Endothelial cell of umbilical vein (primary cell): ENCODE measurements around the gene PCP4L1. TPM values are rescaled to one million over a fixed set of nuclear protein-coding genes. Genes with fewer than 3 reads are reported as not detected.

Experiments used
- BruUV-seq: library from RNA; stranded (reverse); fragments of 400-500 nt; replicated peaks from 2 replicates; lab custom pipeline; 2021; lab: Mats Ljungman, UMichigan
- CTCF ChIA-PET: fragments of 300-600, 350-600 bp; sonication (Branson Sonifier 250); formaldehyde crosslinking; loops from one replicate; lab custom pipeline; 2021; ENCODE audit warnings: antibody characterized with exemption, inconsistent platforms; lab: Charles Lee
- POLR2A ChIA-PET: fragments of 300-600, 350-600 bp; sonication (Branson Sonifier 250); formaldehyde crosslinking; loops from one replicate; lab custom pipeline; 2021; ENCODE audit warnings: antibody characterized with exemption, inconsistent platforms; lab: Charles Lee
- DNase-seq: peaks from one replicate; pipeline ENCODE4 v3.0.0-alpha.2; 2011; ENCODE audit warnings: low read depth, low spot score
- FAIRE-seq: peaks from 2 replicates; lab custom pipeline; 2011; peaks lifted over from hg19 to GRCh38; lab: Jason Lieb, UNC
- H2AFZ ChIP-seq: 2 replicates; pipeline ENCODE4 v1.6.0; 2012; ENCODE audit warnings: low read depth, low read length, control low read depth, inconsistent platforms
- H3K27ac ChIP-seq: 2 replicates; pipeline ENCODE4 v1.5.1; 2011; ENCODE audit warnings: low read depth, mild to moderate bottlenecking, control low read depth, low read length, moderate library complexity; ENCODE audit not compliant: insufficient read depth
- H3K27me3 ChIP-seq, 2 experiments: 2 replicates each; pipeline versions ENCODE4 v1.6.0 to v1.6.1; 2011; ENCODE audit warnings: low read length in 2 of 2, mixed read lengths in 1 of 2; ENCODE audit not compliant: control insufficient read depth in 2 of 2, insufficient read depth in 2 of 2
- H3K36me3 ChIP-seq, 2 experiments: 2 replicates in 1 of 2; 3 replicates in 1 of 2; pipeline ENCODE4 v1.5.1; 2011; ENCODE audit warnings: low read length in 2 of 2, mild to moderate bottlenecking in 1 of 2, moderate library complexity in 1 of 2; ENCODE audit not compliant: control insufficient read depth in 2 of 2, insufficient read depth in 2 of 2; ENCODE audit errors: extremely low read depth in 1 of 2
- H3K4me1 ChIP-seq: 3 replicates; pipeline ENCODE4 v1.5.1; 2011; ENCODE audit warnings: mild to moderate bottlenecking, low read length; ENCODE audit not compliant: control insufficient read depth, insufficient read depth; ENCODE audit errors: extremely low read depth
- H3K4me2 ChIP-seq: 2 replicates; pipeline ENCODE4 v1.6.1; 2011; ENCODE audit warnings: low read length, control low read depth, mixed read lengths; ENCODE audit not compliant: insufficient read depth
- H3K4me3 ChIP-seq, 3 experiments: fragments of 200-600 bp in 1 of 3; sonication (generic), shearing (Covaris generic) in 1 of 3; replicated peaks in 1 of 3; 2 replicates each; pipeline ENCODE4 v1.5.1; 2011 to 2016; ENCODE audit warnings: control low read depth in 3 of 3, low read length in 3 of 3, mild to moderate bottlenecking in 2 of 3, inconsistent platforms in 1 of 3, low read depth in 1 of 3, moderate library complexity in 1 of 3; ENCODE audit not compliant: insufficient read depth in 1 of 3
- H3K79me2 ChIP-seq: 2 replicates; pipeline ENCODE4 v1.6.0; 2012; ENCODE audit warnings: low read length, inconsistent platforms; ENCODE audit not compliant: control insufficient read depth, insufficient read depth
- H3K9ac ChIP-seq: replicated peaks from 2 replicates; pipeline ENCODE3; 2011; ENCODE audit warnings: low read length, control low read depth; ENCODE audit not compliant: insufficient read depth; ENCODE audit errors: extremely low read depth
- H3K9me1 ChIP-seq: replicated peaks from 3 replicates; pipeline ENCODE4 v1.6.0; 2011; ENCODE audit warnings: mild to moderate bottlenecking, low read length; ENCODE audit not compliant: control insufficient read depth, insufficient read depth; ENCODE audit errors: extremely low read depth
- H3K9me3 ChIP-seq: replicated peaks from 2 replicates; pipeline ENCODE4 v1.5.1; 2012; ENCODE audit warnings: low read length, inconsistent platforms; ENCODE audit not compliant: control insufficient read depth, insufficient read depth
- H4K20me1 ChIP-seq: replicated peaks from 2 replicates; pipeline ENCODE3; 2011; ENCODE audit warnings: mild to moderate bottlenecking, low read length; ENCODE audit not compliant: control insufficient read depth, insufficient read depth; ENCODE audit errors: extremely low read depth
- EZH2 ChIP-seq: IDR thresholded peaks from 2 replicates; pipeline ENCODE4 v1.6.1; 2012; ENCODE audit warnings: borderline replicate concordance, low read depth, mild to moderate bottlenecking, moderate library complexity, low read length, inconsistent platforms; ENCODE audit not compliant: severe bottlenecking
- FOS ChIP-seq: IDR thresholded peaks from 2 replicates; pipeline ENCODE4 v1.6.1; 2011; ENCODE audit warnings: mild to moderate bottlenecking, low read length, moderate library complexity, borderline replicate concordance; ENCODE audit not compliant: insufficient read depth
- GATA2 ChIP-seq: IDR thresholded peaks from 2 replicates; pipeline ENCODE4 v1.7.0; 2011; ENCODE audit warnings: low read depth, mild to moderate bottlenecking, moderate library complexity, mixed read lengths, low read length; ENCODE audit not compliant: insufficient read length, insufficient read depth
- JUN ChIP-seq: IDR thresholded peaks from 2 replicates; pipeline ENCODE4 v1.6.1; 2011; ENCODE audit warnings: borderline replicate concordance, low read depth; ENCODE audit not compliant: insufficient read length, insufficient read depth
- MYC ChIP-seq: IDR thresholded peaks from one replicate; pipeline ENCODE4 v1.6.1; 2011; ENCODE audit warnings: mild to moderate bottlenecking, low read depth, low read length
- POLR2A ChIP-seq: IDR thresholded peaks from 2 replicates; pipeline ENCODE4 v1.6.1; 2012; ENCODE audit warnings: low read depth, mild to moderate bottlenecking, control low read depth, low read length
- POLR2AphosphoS5 ChIP-seq: IDR thresholded peaks from 2 replicates; pipeline ENCODE4 v1.6.1; 2012; ENCODE audit warnings: low read depth, mild to moderate bottlenecking, control low read depth, low read length, moderate library complexity; ENCODE audit not compliant: insufficient read depth
- dilution Hi-C: fragments of 300-500 bp; cut with MboI; formaldehyde crosslinking; loops from one replicate; pipeline ENCODE4 v1.15.0; 2019; ENCODE audit warnings: low sequenced_read_pairs; ENCODE audit not compliant: extremely low pct_ligation_motif_present
- intact Hi-C: fragments of 100-400 bp; cut with micrococcal nuclease; formaldehyde crosslinking; loops from one replicate; pipeline ENCODE4 v1.10.0; 2022
- polyA plus RNA-seq, 4 experiments: library from polyadenylated mRNA; depleted of rRNA in 3 of 4; stranded (reverse) in 3 of 4; unstranded in 1 of 4; fragments of >200 nt; gene quantifications; 2 replicates each; pipeline versions ENCODE4 v1.2.1 to v1.2.3, GENCODE V29; 2011 to 2012; ENCODE audit warnings: missing spikeins in 1 of 4
- total RNA-seq: library from RNA; stranded (reverse); gene quantifications from 2 replicates; pipeline ENCODE4 v1.2.3, GENCODE V29; 2021
- TF ChIP-seq, protein P1 (sequence below), 2 donors: IDR thresholded peaks; 1 replicate in 1 of 2; 2 replicates in 1 of 2; pipeline ENCODE4 v1.5.1; 2011; ENCODE audit warnings: low read length in 2 of 2, mild to moderate bottlenecking in 2 of 2, moderate library complexity in 2 of 2, control low read depth in 1 of 2, inconsistent platforms in 1 of 2, low read depth in 1 of 2; ENCODE audit not compliant: insufficient read depth in 1 of 2; ENCODE audit errors: extremely low read depth in 1 of 2
- TF ChIP-seq, protein P2 (sequence below): IDR thresholded peaks from 2 replicates; pipeline ENCODE4 v1.6.1; 2011; ENCODE audit not compliant: insufficient read depth, insufficient read length

PCP4L1 gene
- total and polyA plus RNA-seq, 2 donors (not counting 3 experiments of a cell fraction or from before 2014, with no cell fraction given), result not detected

DNA sequence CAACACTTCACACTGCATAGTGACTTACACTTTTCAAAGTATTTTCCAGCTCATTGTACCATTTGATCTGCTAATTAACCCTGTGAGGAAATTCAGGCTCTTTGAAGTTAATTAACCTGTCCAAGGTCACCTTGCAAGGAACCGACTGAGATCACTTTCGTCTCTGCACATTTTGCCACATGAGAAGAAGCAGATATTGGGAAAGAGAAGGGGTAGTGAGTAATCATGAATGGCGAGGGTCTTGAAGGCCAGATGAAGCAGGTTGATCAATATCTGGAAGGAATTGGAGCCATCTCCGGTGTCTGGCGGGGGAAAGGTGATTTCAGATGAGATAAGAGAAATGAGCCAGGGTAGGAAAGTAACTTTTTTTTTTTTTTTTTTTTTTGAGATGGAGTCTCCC, 38.5 kb upstream of the PCP4L1 start:
- DNase-seq (no peak), FAIRE-seq (no peak)
- Histone ChIP-seq H3K79me2 (no peaks in the 10 kb centered on the region), H3K4me1 (peaks cover 11% of the 10 kb centered on the region), H3K36me3 (peaks cover 3 to 4% of the 10 kb centered on the region in 2 experiments), H3K9ac (no peak overlapping the region), H3K4me2 (no peak overlapping the region), H2AFZ (no peak overlapping the region), H3K27ac (no peak overlapping the region), H3K27me3 (no peaks in the 10 kb centered on the region), H3K9me3 (no peaks in the 10 kb centered on the region), H3K4me3 (no peak overlapping the region), H3K9me1 (no peaks in the 10 kb centered on the region), H4K20me1 (no peaks in the 10 kb centered on the region)
- intact Hi-C loops (no loop called here), dilution Hi-C loops (no loop called here)
- BruUV-seq, result no TSS peak
- ChIA-PET CTCF (interaction anchor here (1.0 to 2.1 kb wide), 4 partner anchors 9 to 71 kb away, joined by 3 to 9 read pairs (median 4); no protein-coding TSS in a partner anchor), POLR2A (no interaction called here)
- TF ChIP-seq, protein P1, sequence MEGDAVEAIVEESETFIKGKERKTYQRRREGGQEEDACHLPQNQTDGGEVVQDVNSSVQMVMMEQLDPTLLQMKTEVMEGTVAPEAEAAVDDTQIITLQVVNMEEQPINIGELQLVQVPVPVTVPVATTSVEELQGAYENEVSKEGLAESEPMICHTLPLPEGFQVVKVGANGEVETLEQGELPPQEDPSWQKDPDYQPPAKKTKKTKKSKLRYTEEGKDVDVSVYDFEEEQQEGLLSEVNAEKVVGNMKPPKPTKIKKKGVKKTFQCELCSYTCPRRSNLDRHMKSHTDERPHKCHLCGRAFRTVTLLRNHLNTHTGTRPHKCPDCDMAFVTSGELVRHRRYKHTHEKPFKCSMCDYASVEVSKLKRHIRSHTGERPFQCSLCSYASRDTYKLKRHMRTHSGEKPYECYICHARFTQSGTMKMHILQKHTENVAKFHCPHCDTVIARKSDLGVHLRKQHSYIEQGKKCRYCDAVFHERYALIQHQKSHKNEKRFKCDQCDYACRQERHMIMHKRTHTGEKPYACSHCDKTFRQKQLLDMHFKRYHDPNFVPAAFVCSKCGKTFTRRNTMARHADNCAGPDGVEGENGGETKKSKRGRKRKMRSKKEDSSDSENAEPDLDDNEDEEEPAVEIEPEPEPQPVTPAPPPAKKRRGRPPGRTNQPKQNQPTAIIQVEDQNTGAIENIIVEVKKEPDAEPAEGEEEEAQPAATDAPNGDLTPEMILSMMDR (IDR thresholded peaks at IDR 0.05; ENCODE audit: extremely low read depth in 1 of 2, insufficient read depth in 1 of 2, low read depth in 1 of 2, low read length in 2 of 2), result no peak
- TF ChIP-seq FOS (no peak), POLR2AphosphoS5 (no peak), MYC (no peak), JUN (no peak), GATA2 (no peak), POLR2A (no peak), EZH2 (no peak)
- TF ChIP-seq, protein P2, sequence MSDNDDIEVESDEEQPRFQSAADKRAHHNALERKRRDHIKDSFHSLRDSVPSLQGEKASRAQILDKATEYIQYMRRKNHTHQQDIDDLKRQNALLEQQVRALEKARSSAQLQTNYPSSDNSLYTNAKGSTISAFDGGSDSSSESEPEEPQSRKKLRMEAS, result no peak
